A549 (cell line): Measurements from ENCODE around the gene FAHD2B.
"Not testable (repeated sequence)": the region's sequence is repeated elsewhere in the genome, so short reads cannot be mapped to it uniquely, and the experiment has no call there.

Experiments
- BHLHE40 ChIP-seq: IDR thresholded peaks from 2 replicates; pipeline ENCODE4 v1.6.1; 2012; ENCODE audit warnings: low read depth, low read length, inconsistent platforms
- CBX8 ChIP-seq: fragments of 200-600 bp; sonication (generic); IDR thresholded peaks from 2 replicates; pipeline ENCODE4 v1.6.1; 2016
- CEBPB ChIP-seq, 2 experiments: fragments of >200 bp in 1 of 2; sonication (Bioruptor Twin) in 1 of 2; formaldehyde crosslinking in 1 of 2; IDR thresholded peaks; 2 replicates each; pipeline ENCODE4 v1.6.1; 2012 to 2016
- CTCF ChIP-seq: fragments of >200 bp; sonication (Bioruptor Twin); formaldehyde crosslinking; IDR thresholded peaks from 3 replicates; pipeline ENCODE4 v1.5.1; 2016
- ESRRA ChIP-seq: fragments of 150-350 bp; IDR thresholded peaks from 2 replicates; pipeline ENCODE4 v1.6.1; 2014; ENCODE audit warnings: mild to moderate bottlenecking, low read length, borderline replicate concordance
- POLR2A ChIP-seq: IDR thresholded peaks from 2 replicates; pipeline ENCODE4 v1.6.1; 2012; ENCODE audit warnings: mild to moderate bottlenecking, low read length
- POLR2AphosphoS2 ChIP-seq: conservative IDR thresholded peaks from 2 replicates; pipeline ENCODE4 v1.6.1; 2012; ENCODE audit warnings: low read length, improper control_type of control experiment, inconsistent platforms
- RARB ChIP-seq: fragments of 250-450 bp; sonication (Bioruptor Pico); IDR thresholded peaks from 2 replicates; pipeline ENCODE4 v1.8.0; 2021; ENCODE audit warnings: mild to moderate bottlenecking, moderate library complexity
- SMC3 ChIP-seq: fragments of >200 bp; sonication (Bioruptor Twin); formaldehyde crosslinking; IDR thresholded peaks from 3 replicates; pipeline ENCODE4 v1.6.1; 2018; ENCODE audit warnings: inconsistent platforms

DNA sequence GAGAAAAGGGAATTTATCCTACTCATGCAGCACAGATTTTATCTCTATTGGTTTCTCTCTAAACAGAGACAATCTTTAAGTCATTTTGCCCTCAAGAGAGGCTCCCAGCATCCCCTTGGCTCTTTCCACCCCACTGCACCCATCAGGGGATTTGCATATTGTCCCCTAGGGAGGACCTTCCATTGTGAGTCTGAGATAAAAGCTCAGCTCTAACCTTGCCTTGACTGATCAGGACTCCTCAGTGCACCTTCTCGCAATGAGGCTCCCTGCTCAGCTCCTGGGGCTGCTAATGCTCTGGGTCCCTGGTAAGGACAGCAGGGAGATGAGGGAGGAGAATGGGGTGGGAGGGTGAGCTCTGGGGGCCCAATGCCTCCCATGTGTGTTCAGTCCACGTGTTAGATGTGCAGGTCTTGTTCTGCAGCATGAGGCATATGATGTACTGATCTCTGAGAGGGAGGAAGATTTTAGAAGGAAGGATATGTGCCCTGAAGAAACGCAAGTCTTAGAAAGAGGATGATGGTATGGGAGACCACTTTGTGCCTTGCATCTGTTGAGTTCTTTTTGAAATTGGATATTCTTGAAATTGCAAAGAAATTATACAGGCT lies 48.7 kb downstream of the FAHD2B start:
- TF ChIP-seq POLR2A; CTCF; CEBPB (IDR thresholded peaks at IDR 0.05); SMC3; BHLHE40; POLR2AphosphoS2; ESRRA; RARB (CRISPR knock-in tag); CBX8: not testable (repeated sequence)
